Activated CD4-positive, alpha-beta T cell treated with anti-CD3 and anti-CD28 coated beads for 36 hours (primary cell): ENCODE data around the gene IPCEF1. TPM values are rescaled to one million over a fixed set of nuclear protein-coding genes. Genes with fewer than 3 reads are reported as not detected.
"Not testable (repeated sequence)": the region's sequence is repeated elsewhere in the genome, so short reads cannot be mapped to it uniquely, and the experiment has no call there.

Experiments
- ATAC-seq: fragments of 200-7000 bp; cut with Tn5 transposase; one replicate; pipeline ENCODE4 v1.10.0; 2021; ENCODE audit warnings: mild to moderate bottlenecking, moderate library complexity
- CTCF ChIA-PET: fragments of 350-600 bp; sonication (Branson Sonifier 250); formaldehyde crosslinking; loops from one replicate; lab custom pipeline; 2021; ENCODE audit warnings: antibody characterized with exemption; lab: Charles Lee
- POLR2A ChIA-PET: fragments of 350-600 bp; sonication (Branson Sonifier 250); formaldehyde crosslinking; loops from one replicate; lab custom pipeline; 2021; ENCODE audit warnings: antibody characterized with exemption, inconsistent platforms; lab: Charles Lee
- DNase-seq: peaks from one replicate; pipeline ENCODE4 v3.0.0-alpha.2; 2020
- H3K27ac Mint-ChIP-seq: one replicate; pipeline ENCODE4 v1.8.0; 2021; ENCODE audit warnings: mixed read lengths
- H3K27me3 Mint-ChIP-seq: one replicate; pipeline ENCODE4 v1.8.0; 2021; ENCODE audit warnings: mixed read lengths
- H3K36me3 Mint-ChIP-seq: one replicate; pipeline ENCODE4 v1.8.0; 2021; ENCODE audit warnings: low read depth, mixed read lengths
- H3K4me1 Mint-ChIP-seq: one replicate; pipeline ENCODE4 v1.8.0; 2021; ENCODE audit warnings: mixed read lengths
- H3K4me3 Mint-ChIP-seq: one replicate; pipeline ENCODE4 v1.8.0; 2021; ENCODE audit warnings: mild to moderate bottlenecking, moderate library complexity, mixed read lengths
- H3K9me3 Mint-ChIP-seq: one replicate; pipeline ENCODE4 v1.8.0; 2021; ENCODE audit warnings: low read depth, mixed read lengths
- intact Hi-C, 2 experiments: fragments of 100-400 bp; cut with DNase I in 1 of 2; cut with micrococcal nuclease in 1 of 2; formaldehyde crosslinking; loops; one replicate each; pipeline versions ENCODE4 v1.14.2 to v1.15.1; 2022 to 2024; cut with DNase I, micrococcal nuclease
- total RNA-seq, 2 experiments: library from RNA; stranded (reverse); gene quantifications; one replicate each; pipeline ENCODE4 v1.2.3, GENCODE V29; 2021

The IPCEF1 gene
- total RNA-seq, 2 experiments from 2014 or later: 10.9 to 11.6 TPM

GRCh38 chr6:154329350-154330170 lies 27.0 kb downstream of the IPCEF1 start:
- peaks cover 5% of the 10 kb centered on the region for H3K4me1 Mint-ChIP-seq
- no peak overlapping the region for H3K4me3 Mint-ChIP-seq
- POLR2A ChIA-PET: interaction anchor here (0.7 kb wide), 2 partner anchors 21 to 27 kb away, joined by 5 read pairs; no protein-coding TSS in a partner anchor
- no peak for DNase-seq
- peak; percentile 26 for ATAC-seq
- H3K9me3 Mint-ChIP-seq: peaks cover 5% of the 10 kb centered on the region
- intact Hi-C loops: no loop called here
- CTCF ChIA-PET: no interaction called here
- H3K36me3 Mint-ChIP-seq: no peaks in the 10 kb centered on the region
- no peak overlapping the region for H3K27ac Mint-ChIP-seq
- H3K27me3 Mint-ChIP-seq: peaks cover 2% of the 10 kb centered on the region

GRCh38 chr6:154327313-154327712 lies 29.3 kb downstream of the IPCEF1 start:
- H3K4me3 Mint-ChIP-seq, intact Hi-C loops, ATAC-seq, H3K27ac Mint-ChIP-seq, H3K27me3 Mint-ChIP-seq, H3K36me3 Mint-ChIP-seq, H3K9me3 Mint-ChIP-seq, H3K4me1 Mint-ChIP-seq, DNase-seq, POLR2A ChIA-PET, CTCF ChIA-PET: not testable (repeated sequence)

GRCh38 chr6:154325142-154325541 lies 31.5 kb downstream of the IPCEF1 start:
- ChIA-PET CTCF (no interaction called here), POLR2A (no interaction called here)
- H3K27ac Mint-ChIP-seq: no peak overlapping the region
- H3K9me3 Mint-ChIP-seq: no peaks in the 10 kb centered on the region
- no peak overlapping the region for H3K4me3 Mint-ChIP-seq
- peaks cover 5% of the 10 kb centered on the region for H3K4me1 Mint-ChIP-seq
- no peaks in the 10 kb centered on the region for H3K36me3 Mint-ChIP-seq
- intact Hi-C loops: no loop called here
- ATAC-seq (no peak), DNase-seq (no peak)
- H3K27me3 Mint-ChIP-seq: peaks cover 2% of the 10 kb centered on the region

- Mint-ChIP-seq H3K36me3 (no peaks in the 10 kb centered on the region), H3K27ac (no peak overlapping the region), H3K9me3 (no peaks in the 10 kb centered on the region), H3K4me3 (no peak overlapping the region), H3K4me1 (peaks cover 7% of the 10 kb centered on the region), H3K27me3 (peaks cover 2% of the 10 kb centered on the region)
- ATAC-seq (no peak), DNase-seq (no peak)
- ChIA-PET CTCF (interaction anchor here (0.6 kb wide), 1 partner anchor 354 kb away, joined by 3 read pairs; no protein-coding TSS in a partner anchor), POLR2A (no interaction called here)
- intact Hi-C loops: no loop called here
Measured at GRCh38 chr6:154320181-154320580, 36.4 kb downstream of the IPCEF1 start.

- Mint-ChIP-seq H3K4me1 (peaks cover 7% of the 10 kb centered on the region), H3K27ac (no peak overlapping the region), H3K4me3 (no peak overlapping the region), H3K27me3 (peaks cover 2% of the 10 kb centered on the region), H3K36me3 (no peaks in the 10 kb centered on the region), H3K9me3 (no peaks in the 10 kb centered on the region)
- POLR2A ChIA-PET: no interaction called here
- no peak for ATAC-seq
- intact Hi-C loops: no loop called here
- CTCF ChIA-PET: interaction anchor here (0.6 kb wide), 1 partner anchor 355 kb away, joined by 3 read pairs; no protein-coding TSS in a partner anchor
- DNase-seq: no peak
Measured at GRCh38 chr6:154319231-154319858, 37.3 kb downstream of the IPCEF1 start.

GRCh38 chr6:154318721-154319120 lies 37.9 kb downstream of the IPCEF1 start:
- ATAC-seq (no peak), DNase-seq (no peak)
- Mint-ChIP-seq H3K9me3 (no peaks in the 10 kb centered on the region), H3K4me3 (no peak overlapping the region), H3K36me3 (no peaks in the 10 kb centered on the region), H3K4me1 (peaks cover 7% of the 10 kb centered on the region), H3K27me3 (peaks cover 2% of the 10 kb centered on the region), H3K27ac (no peak overlapping the region)
- intact Hi-C loops: no loop called here
- POLR2A ChIA-PET: no interaction called here
- CTCF ChIA-PET: interaction anchor here (0.9 kb wide), 1 partner anchor 162 kb away, joined by 5 read pairs; no protein-coding TSS in a partner anchor

- intact Hi-C loops: no loop called here
- H3K4me1 Mint-ChIP-seq: peaks cover 7% of the 10 kb centered on the region
- ATAC-seq: no peak
- DNase-seq: no peak
- POLR2A ChIA-PET: no interaction called here
- H3K4me3 Mint-ChIP-seq: no peak overlapping the region
- H3K27me3 Mint-ChIP-seq: peaks cover 4% of the 10 kb centered on the region
- H3K9me3 Mint-ChIP-seq: no peaks in the 10 kb centered on the region
- CTCF ChIA-PET: no interaction called here
- no peak overlapping the region for H3K27ac Mint-ChIP-seq
- no peaks in the 10 kb centered on the region for H3K36me3 Mint-ChIP-seq
Measured at GRCh38 chr6:154316131-154316530, 40.5 kb downstream of the IPCEF1 start.

- POLR2A ChIA-PET: no interaction called here
- intact Hi-C loops: no loop called here
- peaks cover 5% of the 10 kb centered on the region for H3K4me1 Mint-ChIP-seq
Measured at GRCh38 chr6:154314084-154314483, 42.5 kb downstream of the IPCEF1 start.

GRCh38 chr6:154308986-154309385 lies 47.6 kb downstream of the IPCEF1 start:
- H3K4me3 Mint-ChIP-seq: no peak overlapping the region
- CTCF ChIA-PET: no interaction called here
- no peaks in the 10 kb centered on the region for H3K4me1 Mint-ChIP-seq
- POLR2A ChIA-PET: interaction anchor here (0.7 kb wide), 1 partner anchor 144 kb away, joined by 4 read pairs; no protein-coding TSS in a partner anchor
- H3K27ac Mint-ChIP-seq: no peak overlapping the region
- H3K27me3 Mint-ChIP-seq: peaks cover 9% of the 10 kb centered on the region
- DNase-seq: no peak
- H3K36me3 Mint-ChIP-seq: peaks cover 2% of the 10 kb centered on the region
- intact Hi-C loops: no loop called here
- H3K9me3 Mint-ChIP-seq: peaks cover 4% of the 10 kb centered on the region
- no peak for ATAC-seq

More at GRCh38 chr6:154314084-154314483, 42.5 kb downstream of the IPCEF1 start:
- CTCF ChIA-PET: interaction anchor here (1.0 kb wide), 1 partner anchor 36 kb away, joined by 8 read pairs; no protein-coding TSS in a partner anchor
- no peak overlapping the region for H3K27ac Mint-ChIP-seq
- ATAC-seq (no peak), DNase-seq (no peak)
- H3K27me3 Mint-ChIP-seq: peaks cover 11% of the 10 kb centered on the region
- H3K9me3 Mint-ChIP-seq: peaks cover 3% of the 10 kb centered on the region
- H3K4me3 Mint-ChIP-seq: no peak overlapping the region
- H3K36me3 Mint-ChIP-seq: peaks cover 2% of the 10 kb centered on the region

GRCh38 chr6:154307696-154308425 lies 48.7 kb downstream of the IPCEF1 start:
- ATAC-seq: no peak
- Mint-ChIP-seq H3K36me3 (peaks cover 2% of the 10 kb centered on the region), H3K27me3 (peaks cover 9% of the 10 kb centered on the region), H3K9me3 (peaks cover 4% of the 10 kb centered on the region), H3K4me1 (peaks cover under 1% of the 10 kb centered on the region), H3K4me3 (no peak overlapping the region), H3K27ac (no peak overlapping the region)
- intact Hi-C loops: no loop called here
- no peak for DNase-seq
- ChIA-PET CTCF (interaction anchor here (0.7 to 1.0 kb wide), 3 partner anchors 15 to 280 kb away, joined by 3 to 4 read pairs (median 3); no protein-coding TSS in a partner anchor), POLR2A (no interaction called here)

GRCh38 chr6:154307147-154307546 lies 49.5 kb downstream of the IPCEF1 start:
- H3K4me1 Mint-ChIP-seq, POLR2A ChIA-PET, H3K9me3 Mint-ChIP-seq, H3K27ac Mint-ChIP-seq, H3K4me3 Mint-ChIP-seq, ATAC-seq, H3K36me3 Mint-ChIP-seq, H3K27me3 Mint-ChIP-seq, DNase-seq, intact Hi-C loops: not testable (repeated sequence)
- CTCF ChIA-PET: interaction anchor here (1.0 kb wide), 1 partner anchor 14 kb away, joined by 4 read pairs; no protein-coding TSS in a partner anchor
